ENCODE data around the gene RNF157. TPM values are rescaled to one million over a fixed set of nuclear protein-coding genes. Genes with fewer than 3 reads are reported as not detected.

RNF157 gene
- total RNA-seq, 1 donor from 2014 or later, result 6.8 TPM

DNA sequence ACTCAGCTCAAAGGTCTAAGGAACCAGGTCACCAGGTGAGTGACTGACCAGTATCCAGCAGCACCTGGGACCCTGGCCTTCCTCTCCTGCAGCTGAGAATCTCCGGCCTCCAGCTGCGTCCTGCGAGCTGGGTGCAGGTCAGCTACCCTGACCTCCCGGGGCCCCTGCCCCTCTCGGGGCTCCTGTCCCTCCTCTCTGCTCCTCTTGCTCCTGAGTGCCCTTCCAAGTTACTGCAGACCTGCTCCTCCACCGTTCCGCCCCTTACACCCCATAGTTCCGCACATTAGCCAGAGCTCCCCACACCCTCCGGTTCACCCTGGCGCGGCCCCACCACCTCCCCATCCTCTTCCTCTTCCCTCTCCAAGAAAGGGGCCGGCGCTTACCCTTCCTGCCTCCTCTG is 109.8 kb downstream of the RNF157 start:
- peaks cover 27 to 48% (median 32%) of the 10 kb centered on the region in 3 donors for H3K27me3 ChIP-seq (ENCODE audit: control insufficient read depth in 3 of 3, insufficient read depth in 3 of 3, low read length in 3 of 3)

GRCh38 chr17:76125922-76126321 is 114.4 kb downstream of the RNF157 start:
- peaks cover 3 to 5% (median 5%) of the 10 kb centered on the region in 3 donors for H3K4me1 ChIP-seq (ENCODE audit: control insufficient read depth in 3 of 3, insufficient read depth in 3 of 3, low read length in 3 of 3)
- no peak overlapping the region for H3K27ac ChIP-seq (ENCODE audit: low read depth, low read length)
- no peak overlapping the region for H3K4me3 ChIP-seq (ENCODE audit: low read length in 3 of 3)
- H3K27me3 ChIP-seq (ENCODE audit: control insufficient read depth in 3 of 3, insufficient read depth in 3 of 3, low read length in 3 of 3), result peaks cover 0 to 11% (median 2%) of the 10 kb centered on the region in 3 donors
- no peak overlapping the region for H3K9ac ChIP-seq (ENCODE audit: low read depth in 1 of 3, low read length in 3 of 3)
- H3K36me3 ChIP-seq (ENCODE audit: control insufficient read depth in 3 of 3, insufficient read depth in 3 of 3, low read length in 3 of 3), result no peaks in the 10 kb centered on the region
- H3K9me3 ChIP-seq (ENCODE audit: control insufficient read depth in 3 of 3, low read length in 3 of 3), result no peaks in the 10 kb centered on the region

More for the DNA sequence above, 109.8 kb downstream of the RNF157 start:
- Histone ChIP-seq H3K9me3 (ENCODE audit: control insufficient read depth in 3 of 3, low read length in 3 of 3) (no peaks in the 10 kb centered on the region), H3K4me1 (ENCODE audit: control insufficient read depth in 3 of 3, insufficient read depth in 3 of 3, low read length in 3 of 3) (no peaks in the 10 kb centered on the region), H3K27ac (ENCODE audit: low read depth, low read length) (no peak overlapping the region), H3K4me3 (ENCODE audit: low read length in 3 of 3) (no peak overlapping the region), H3K36me3 (ENCODE audit: control insufficient read depth in 3 of 3, insufficient read depth in 3 of 3, low read length in 3 of 3) (no peaks in the 10 kb centered on the region), H3K9ac (ENCODE audit: low read depth in 1 of 3, low read length in 3 of 3) (no peak overlapping the region)

DNA sequence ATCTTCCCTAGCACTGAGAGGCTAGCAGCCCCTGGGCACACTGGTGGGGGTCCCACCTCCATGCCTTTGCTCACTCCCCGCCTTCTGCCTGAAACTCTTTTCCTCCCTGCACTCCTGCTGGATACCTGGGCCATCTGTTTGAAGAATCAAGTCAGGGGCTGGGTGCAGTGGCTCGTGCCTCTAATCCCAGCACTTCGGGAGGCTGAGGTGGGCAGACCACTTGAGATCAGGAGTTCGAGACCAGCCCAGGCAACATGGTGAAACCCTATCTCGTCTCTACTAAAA is 115.0 kb downstream of the RNF157 start:
- Histone ChIP-seq H3K27ac (ENCODE audit: low read depth, low read length) (no peak overlapping the region), H3K9ac (ENCODE audit: low read depth in 1 of 3, low read length in 3 of 3) (no peak overlapping the region), H3K4me3 (ENCODE audit: low read length in 3 of 3) (no peak overlapping the region), H3K4me1 (ENCODE audit: control insufficient read depth in 3 of 3, insufficient read depth in 3 of 3, low read length in 3 of 3) (peaks cover 3 to 5% (median 5%) of the 10 kb centered on the region in 3 donors), H3K27me3 (ENCODE audit: control insufficient read depth in 3 of 3, insufficient read depth in 3 of 3, low read length in 3 of 3) (peaks cover 0 to 5% (median 0%) of the 10 kb centered on the region in 3 donors), H3K9me3 (ENCODE audit: control insufficient read depth in 3 of 3, low read length in 3 of 3) (no peaks in the 10 kb centered on the region), H3K36me3 (ENCODE audit: control insufficient read depth in 3 of 3, insufficient read depth in 3 of 3, low read length in 3 of 3) (no peaks in the 10 kb centered on the region)

DNA sequence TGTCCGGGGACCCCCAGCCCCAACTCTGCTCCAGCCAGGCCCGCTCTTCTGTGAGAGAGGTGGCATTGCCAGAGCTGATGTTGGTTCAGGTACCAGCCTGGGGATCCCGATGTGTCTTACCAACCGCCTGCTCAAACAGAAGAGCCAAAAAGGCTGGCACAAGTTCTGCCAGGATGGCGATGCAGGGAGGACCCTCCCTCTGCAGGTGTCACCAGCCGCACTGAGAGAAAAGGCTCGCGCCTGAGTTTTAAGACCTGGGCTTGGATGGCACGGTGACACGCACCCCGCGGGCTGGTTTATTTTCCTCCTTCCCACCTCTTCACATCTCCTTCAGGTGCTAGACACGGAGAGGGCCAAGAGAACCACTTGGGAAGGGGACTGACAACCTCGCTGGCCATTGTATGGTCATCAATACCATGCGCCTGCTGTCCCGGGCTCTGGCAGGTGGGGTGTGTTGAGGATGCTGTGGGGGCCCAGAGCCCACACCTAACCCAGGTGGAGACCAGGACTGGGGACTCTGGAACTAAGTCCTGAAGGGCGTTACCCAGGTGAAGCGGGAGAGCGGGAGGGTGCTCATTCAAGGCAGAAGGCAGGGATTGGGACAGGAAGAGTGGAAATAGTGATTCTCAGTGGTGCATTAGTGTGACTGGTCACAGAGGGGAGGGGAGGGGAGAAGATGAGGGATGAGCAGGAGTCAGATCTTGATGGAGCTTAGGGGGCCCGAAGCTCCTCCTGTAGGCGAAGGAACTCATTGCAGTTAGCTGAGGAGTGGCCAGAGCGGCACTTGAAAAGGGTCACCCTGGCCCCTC is 115.5 kb downstream of the RNF157 start:
- Histone ChIP-seq H3K9me3 (ENCODE audit: control insufficient read depth in 3 of 3, low read length in 3 of 3) (no peaks in the 10 kb centered on the region), H3K4me1 (ENCODE audit: control insufficient read depth in 3 of 3, insufficient read depth in 3 of 3, low read length in 3 of 3) (peaks cover 3 to 5% (median 5%) of the 10 kb centered on the region in 3 donors), H3K27ac (ENCODE audit: low read depth, low read length) (no peak overlapping the region), H3K27me3 (ENCODE audit: control insufficient read depth in 3 of 3, insufficient read depth in 3 of 3, low read length in 3 of 3) (no peaks in the 10 kb centered on the region), H3K4me3 (ENCODE audit: low read length in 3 of 3) (no peak overlapping the region), H3K9ac (ENCODE audit: low read depth in 1 of 3, low read length in 3 of 3) (no peak overlapping the region), H3K36me3 (ENCODE audit: control insufficient read depth in 3 of 3, insufficient read depth in 3 of 3, low read length in 3 of 3) (no peaks in the 10 kb centered on the region)

GRCh38 chr17:76123749-76124581 is 116.3 kb downstream of the RNF157 start:
- Histone ChIP-seq H3K4me3 (ENCODE audit: low read length in 3 of 3) (no peak overlapping the region), H3K27me3 (ENCODE audit: control insufficient read depth in 3 of 3, insufficient read depth in 3 of 3, low read length in 3 of 3) (no peaks in the 10 kb centered on the region), H3K9me3 (ENCODE audit: control insufficient read depth in 3 of 3, low read length in 3 of 3) (no peaks in the 10 kb centered on the region), H3K36me3 (ENCODE audit: control insufficient read depth in 3 of 3, insufficient read depth in 3 of 3, low read length in 3 of 3) (no peaks in the 10 kb centered on the region), H3K27ac (ENCODE audit: low read depth, low read length) (no peak overlapping the region), H3K4me1 (ENCODE audit: control insufficient read depth in 3 of 3, insufficient read depth in 3 of 3, low read length in 3 of 3) (peaks cover 3 to 5% (median 5%) of the 10 kb centered on the region in 3 donors), H3K9ac (ENCODE audit: low read depth in 1 of 3, low read length in 3 of 3) (no peak overlapping the region)

DNA sequence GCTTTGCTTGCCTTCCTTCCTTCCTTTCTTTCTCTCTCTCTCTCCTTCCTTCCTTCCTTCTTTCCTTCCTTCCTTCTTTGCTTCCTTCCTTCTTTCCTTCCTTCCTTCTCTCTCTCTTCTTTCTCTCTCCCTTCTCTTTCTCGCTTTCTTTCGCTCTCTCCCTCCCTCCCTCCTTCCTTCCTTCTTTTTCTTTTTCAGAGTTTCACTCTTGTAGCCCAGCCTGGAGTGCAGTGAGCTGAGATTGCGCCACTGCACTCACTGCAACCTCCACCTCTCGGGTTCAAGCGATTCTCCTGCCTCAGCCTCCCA is 117.1 kb downstream of the RNF157 start:
- Histone ChIP-seq H3K4me1 (ENCODE audit: control insufficient read depth in 3 of 3, insufficient read depth in 3 of 3, low read length in 3 of 3) (peaks cover 3 to 5% (median 5%) of the 10 kb centered on the region in 3 donors), H3K9ac (ENCODE audit: low read depth in 1 of 3, low read length in 3 of 3) (no peak overlapping the region), H3K4me3 (ENCODE audit: low read length in 3 of 3) (no peak overlapping the region), H3K27ac (ENCODE audit: low read depth, low read length) (no peak overlapping the region), H3K36me3 (ENCODE audit: control insufficient read depth in 3 of 3, insufficient read depth in 3 of 3, low read length in 3 of 3) (no peaks in the 10 kb centered on the region), H3K27me3 (ENCODE audit: control insufficient read depth in 3 of 3, insufficient read depth in 3 of 3, low read length in 3 of 3) (no peaks in the 10 kb centered on the region), H3K9me3 (ENCODE audit: control insufficient read depth in 3 of 3, low read length in 3 of 3) (no peaks in the 10 kb centered on the region)

DNA sequence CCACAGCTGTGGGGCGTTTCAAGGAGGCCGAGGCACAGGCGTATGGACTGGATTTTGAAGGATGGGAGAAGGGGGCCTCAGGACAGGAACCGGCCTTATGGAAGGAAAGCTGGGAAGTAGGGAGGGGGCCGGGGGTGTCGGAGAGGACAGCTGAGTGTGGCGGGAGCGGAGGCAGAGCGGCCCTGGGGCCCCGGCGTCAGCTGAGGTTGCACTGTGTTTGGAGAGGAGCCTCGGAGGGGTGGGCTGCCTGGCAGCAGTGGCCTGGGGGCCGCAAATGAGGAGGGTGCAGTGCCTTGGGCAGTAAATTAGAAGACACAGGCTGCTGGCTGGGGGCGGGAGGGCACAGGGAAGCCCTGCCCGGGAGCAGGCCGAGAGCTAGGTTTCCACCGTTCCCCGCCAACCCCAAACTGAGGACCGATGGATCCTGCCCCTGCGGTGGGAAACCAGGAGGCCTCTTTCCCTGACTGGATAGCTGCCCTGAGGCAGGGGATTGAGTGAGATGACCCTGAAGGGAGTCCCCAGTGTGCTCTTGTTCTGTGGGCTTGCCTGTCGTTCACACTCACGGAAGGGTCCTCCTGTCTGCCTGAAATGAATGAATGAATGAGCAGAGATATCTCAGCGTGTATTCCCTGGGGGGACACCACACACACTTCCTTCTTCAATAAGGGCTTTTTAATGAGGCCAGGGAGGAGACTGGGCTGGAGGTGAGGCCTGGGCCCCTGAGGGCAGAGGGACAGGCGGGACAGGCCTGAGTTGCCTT is 117.7 kb downstream of the RNF157 start:
- H3K4me1 ChIP-seq (ENCODE audit: control insufficient read depth in 3 of 3, insufficient read depth in 3 of 3, low read length in 3 of 3), result peaks cover 3 to 5% (median 5%) of the 10 kb centered on the region in 3 donors
- no peaks in the 10 kb centered on the region for H3K9me3 ChIP-seq (ENCODE audit: control insufficient read depth in 3 of 3, low read length in 3 of 3)
- H3K9ac ChIP-seq (ENCODE audit: low read depth in 1 of 3, low read length in 3 of 3), result peak overlapping the region in 1 of 3 donors; percentile 75
- no peaks in the 10 kb centered on the region for H3K36me3 ChIP-seq (ENCODE audit: control insufficient read depth in 3 of 3, insufficient read depth in 3 of 3, low read length in 3 of 3)
- no peaks in the 10 kb centered on the region for H3K27me3 ChIP-seq (ENCODE audit: control insufficient read depth in 3 of 3, insufficient read depth in 3 of 3, low read length in 3 of 3)
- no peak overlapping the region for H3K4me3 ChIP-seq (ENCODE audit: low read length in 3 of 3)
- no peak overlapping the region for H3K27ac ChIP-seq (ENCODE audit: low read depth, low read length)

- H3K4me1 ChIP-seq (ENCODE audit: control insufficient read depth in 3 of 3, insufficient read depth in 3 of 3, low read length in 3 of 3), result peaks cover 3 to 5% (median 5%) of the 10 kb centered on the region in 3 donors
- no peaks in the 10 kb centered on the region for H3K27me3 ChIP-seq (ENCODE audit: control insufficient read depth in 3 of 3, insufficient read depth in 3 of 3, low read length in 3 of 3)
- H3K9ac ChIP-seq (ENCODE audit: low read depth in 1 of 3, low read length in 3 of 3), result peak overlapping the region in 2 of 3 donors; percentile 56 to 75
- H3K27ac ChIP-seq (ENCODE audit: low read depth, low read length), result no peak overlapping the region
- H3K4me3 ChIP-seq (ENCODE audit: low read length in 3 of 3), result peak overlapping the region; percentile 49 to 59 (median 50)
- no peaks in the 10 kb centered on the region for H3K9me3 ChIP-seq (ENCODE audit: control insufficient read depth in 3 of 3, low read length in 3 of 3)
- H3K36me3 ChIP-seq (ENCODE audit: control insufficient read depth in 3 of 3, insufficient read depth in 3 of 3, low read length in 3 of 3), result no peaks in the 10 kb centered on the region
These were observed 118.3 kb downstream of the RNF157 start for GRCh38 chr17:76121932-76122430.

DNA sequence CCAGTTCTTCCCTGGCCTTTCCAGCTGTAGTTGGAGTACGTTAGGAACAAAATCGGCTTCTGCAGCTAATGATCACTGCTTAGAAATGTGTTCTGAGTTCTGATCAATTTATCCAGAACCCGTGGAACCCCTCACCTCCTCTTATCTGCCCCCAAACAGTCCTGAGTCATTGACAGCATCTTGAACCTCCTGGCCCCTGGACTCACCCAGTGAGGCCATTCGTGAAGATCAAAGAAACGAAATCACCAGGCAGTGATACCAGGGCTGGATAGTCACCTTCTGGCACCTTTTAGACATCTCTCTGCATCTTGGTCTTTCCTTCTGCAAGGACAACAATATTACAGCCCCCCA is 119.7 kb downstream of the RNF157 start:
- Histone ChIP-seq H3K9ac (ENCODE audit: low read depth in 1 of 3, low read length in 3 of 3) (no peak overlapping the region), H3K36me3 (ENCODE audit: control insufficient read depth in 3 of 3, insufficient read depth in 3 of 3, low read length in 3 of 3) (no peaks in the 10 kb centered on the region), H3K9me3 (ENCODE audit: control insufficient read depth in 3 of 3, low read length in 3 of 3) (no peaks in the 10 kb centered on the region), H3K4me3 (ENCODE audit: low read length in 3 of 3) (no peak overlapping the region), H3K27me3 (ENCODE audit: control insufficient read depth in 3 of 3, insufficient read depth in 3 of 3, low read length in 3 of 3) (no peaks in the 10 kb centered on the region), H3K27ac (ENCODE audit: low read depth, low read length) (no peak overlapping the region), H3K4me1 (ENCODE audit: control insufficient read depth in 3 of 3, insufficient read depth in 3 of 3, low read length in 3 of 3) (peaks cover 3 to 5% (median 5%) of the 10 kb centered on the region in 3 donors)

All from skeletal muscle tissue (tissue), 4 donors.